GM12875 (cell line): ENCODE data around the gene ADAMTS4.

Source experiments
- H3K4me3 ChIP-seq: one replicate; pipeline ENCODE4 v1.5.1; 2011; ENCODE audit warnings: low read depth, low read length, control low read depth
- TF ChIP-seq, protein P1 (sequence below): IDR thresholded peaks from 2 replicates; pipeline ENCODE4 v1.5.1; 2011; ENCODE audit warnings: low read depth, mild to moderate bottlenecking, control low read depth, inconsistent platforms, low read length, moderate library complexity, borderline replicate concordance; ENCODE audit not compliant: insufficient read depth

Gene ADAMTS4, protein sequence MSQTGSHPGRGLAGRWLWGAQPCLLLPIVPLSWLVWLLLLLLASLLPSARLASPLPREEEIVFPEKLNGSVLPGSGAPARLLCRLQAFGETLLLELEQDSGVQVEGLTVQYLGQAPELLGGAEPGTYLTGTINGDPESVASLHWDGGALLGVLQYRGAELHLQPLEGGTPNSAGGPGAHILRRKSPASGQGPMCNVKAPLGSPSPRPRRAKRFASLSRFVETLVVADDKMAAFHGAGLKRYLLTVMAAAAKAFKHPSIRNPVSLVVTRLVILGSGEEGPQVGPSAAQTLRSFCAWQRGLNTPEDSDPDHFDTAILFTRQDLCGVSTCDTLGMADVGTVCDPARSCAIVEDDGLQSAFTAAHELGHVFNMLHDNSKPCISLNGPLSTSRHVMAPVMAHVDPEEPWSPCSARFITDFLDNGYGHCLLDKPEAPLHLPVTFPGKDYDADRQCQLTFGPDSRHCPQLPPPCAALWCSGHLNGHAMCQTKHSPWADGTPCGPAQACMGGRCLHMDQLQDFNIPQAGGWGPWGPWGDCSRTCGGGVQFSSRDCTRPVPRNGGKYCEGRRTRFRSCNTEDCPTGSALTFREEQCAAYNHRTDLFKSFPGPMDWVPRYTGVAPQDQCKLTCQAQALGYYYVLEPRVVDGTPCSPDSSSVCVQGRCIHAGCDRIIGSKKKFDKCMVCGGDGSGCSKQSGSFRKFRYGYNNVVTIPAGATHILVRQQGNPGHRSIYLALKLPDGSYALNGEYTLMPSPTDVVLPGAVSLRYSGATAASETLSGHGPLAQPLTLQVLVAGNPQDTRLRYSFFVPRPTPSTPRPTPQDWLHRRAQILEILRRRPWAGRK

DNA sequence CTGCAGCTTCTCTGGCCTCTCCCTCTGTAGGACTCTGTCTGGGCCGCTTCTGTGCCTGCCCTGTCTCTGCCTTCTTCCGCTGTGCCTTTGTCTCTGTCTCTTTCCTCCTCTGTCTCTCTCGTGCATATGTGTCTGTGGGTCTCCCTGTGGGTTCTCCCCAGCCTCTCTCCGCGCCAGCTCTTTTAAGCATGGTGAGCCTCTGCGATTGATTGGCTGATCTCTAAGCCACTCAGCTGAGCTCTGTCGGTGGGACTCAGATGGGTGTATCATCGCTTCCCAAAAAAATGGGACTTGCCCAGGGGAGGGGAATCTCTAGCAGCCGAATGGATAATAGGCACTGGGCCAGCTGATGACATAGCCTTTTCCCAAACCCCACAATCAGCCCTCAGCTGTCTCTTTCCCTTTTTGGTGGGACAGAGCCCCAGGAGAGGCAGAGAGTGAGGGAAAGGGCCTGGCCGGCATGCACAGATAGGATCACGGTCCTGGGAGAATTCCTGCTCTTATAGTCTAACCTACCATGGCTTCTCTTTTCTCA, at the start of gene ADAMTS4:
ADAMTS4 (minus strand) TSS at position 158 of the 535 bp plus-strand sequence. CDS start 427 bp downstream, outside the sequence.
- H3K4me3 ChIP-seq: no peak within 1 kb of the TSS
- TF ChIP-seq, protein P1, sequence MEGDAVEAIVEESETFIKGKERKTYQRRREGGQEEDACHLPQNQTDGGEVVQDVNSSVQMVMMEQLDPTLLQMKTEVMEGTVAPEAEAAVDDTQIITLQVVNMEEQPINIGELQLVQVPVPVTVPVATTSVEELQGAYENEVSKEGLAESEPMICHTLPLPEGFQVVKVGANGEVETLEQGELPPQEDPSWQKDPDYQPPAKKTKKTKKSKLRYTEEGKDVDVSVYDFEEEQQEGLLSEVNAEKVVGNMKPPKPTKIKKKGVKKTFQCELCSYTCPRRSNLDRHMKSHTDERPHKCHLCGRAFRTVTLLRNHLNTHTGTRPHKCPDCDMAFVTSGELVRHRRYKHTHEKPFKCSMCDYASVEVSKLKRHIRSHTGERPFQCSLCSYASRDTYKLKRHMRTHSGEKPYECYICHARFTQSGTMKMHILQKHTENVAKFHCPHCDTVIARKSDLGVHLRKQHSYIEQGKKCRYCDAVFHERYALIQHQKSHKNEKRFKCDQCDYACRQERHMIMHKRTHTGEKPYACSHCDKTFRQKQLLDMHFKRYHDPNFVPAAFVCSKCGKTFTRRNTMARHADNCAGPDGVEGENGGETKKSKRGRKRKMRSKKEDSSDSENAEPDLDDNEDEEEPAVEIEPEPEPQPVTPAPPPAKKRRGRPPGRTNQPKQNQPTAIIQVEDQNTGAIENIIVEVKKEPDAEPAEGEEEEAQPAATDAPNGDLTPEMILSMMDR: no peak

DNA sequence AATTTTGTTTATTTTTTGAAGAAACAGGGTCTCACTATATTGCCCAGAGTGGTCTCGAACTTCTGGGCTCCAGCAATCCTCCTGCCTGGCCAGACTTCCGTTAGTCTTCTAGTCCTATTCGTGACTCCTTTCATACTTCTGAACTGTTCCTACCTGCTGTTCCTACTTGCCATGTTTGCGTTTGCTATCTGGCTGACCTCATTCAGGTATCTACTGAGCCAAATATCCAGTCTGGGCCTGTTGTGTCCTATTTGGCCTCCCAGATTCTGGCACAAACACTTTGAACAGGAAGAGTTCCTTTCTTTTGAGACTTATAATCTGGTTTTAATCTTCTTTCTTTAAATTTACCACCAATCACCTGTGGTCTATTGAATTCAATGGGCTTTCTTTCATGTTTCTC, 46.0 kb upstream of the ADAMTS4 start:
- TF ChIP-seq, protein P1: no peak
- H3K4me3 ChIP-seq: no peak overlapping the region

DNA sequence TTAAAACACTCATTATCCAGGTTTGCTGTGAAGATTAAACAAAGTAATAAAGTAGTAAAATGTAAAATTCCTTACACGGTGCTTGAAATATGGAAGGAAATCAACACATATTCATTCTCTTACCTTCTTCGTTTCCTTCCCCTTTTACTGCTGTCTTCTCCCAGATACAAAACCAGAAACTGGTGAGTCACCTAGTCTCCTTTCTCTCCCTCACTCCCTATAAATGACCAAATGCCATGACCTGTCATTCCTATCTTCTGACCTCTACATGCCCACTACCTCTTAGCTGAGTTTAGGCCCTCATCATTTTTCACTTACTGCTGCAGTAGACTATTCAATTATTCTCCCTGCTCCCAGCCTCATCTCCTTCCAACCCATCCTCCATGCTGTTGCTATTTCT, 43.5 kb upstream of the ADAMTS4 start:
- no peak overlapping the region for H3K4me3 ChIP-seq
- TF ChIP-seq, protein P1: no peak

DNA sequence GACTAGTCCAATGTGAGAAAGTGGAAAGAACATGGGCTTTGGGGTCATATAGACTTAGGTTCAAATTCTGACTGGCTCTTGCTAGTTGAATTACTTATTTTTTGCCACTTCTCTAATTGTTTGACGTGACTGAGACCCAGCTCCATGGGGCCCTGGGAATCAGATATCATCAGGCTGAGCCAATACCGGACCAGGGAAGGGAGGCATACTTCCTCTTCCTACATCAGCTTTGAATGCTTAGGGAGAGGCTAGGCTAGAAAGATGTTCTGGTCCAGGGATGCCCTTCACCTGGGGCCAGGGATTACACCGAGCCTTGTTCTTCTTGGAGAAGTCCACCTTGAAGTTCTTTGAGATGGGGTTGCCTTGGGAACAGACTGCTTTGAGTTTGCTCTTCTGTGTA, 42.8 kb upstream of the ADAMTS4 start:
- TF ChIP-seq, protein P1: no peak
- no peak overlapping the region for H3K4me3 ChIP-seq

DNA sequence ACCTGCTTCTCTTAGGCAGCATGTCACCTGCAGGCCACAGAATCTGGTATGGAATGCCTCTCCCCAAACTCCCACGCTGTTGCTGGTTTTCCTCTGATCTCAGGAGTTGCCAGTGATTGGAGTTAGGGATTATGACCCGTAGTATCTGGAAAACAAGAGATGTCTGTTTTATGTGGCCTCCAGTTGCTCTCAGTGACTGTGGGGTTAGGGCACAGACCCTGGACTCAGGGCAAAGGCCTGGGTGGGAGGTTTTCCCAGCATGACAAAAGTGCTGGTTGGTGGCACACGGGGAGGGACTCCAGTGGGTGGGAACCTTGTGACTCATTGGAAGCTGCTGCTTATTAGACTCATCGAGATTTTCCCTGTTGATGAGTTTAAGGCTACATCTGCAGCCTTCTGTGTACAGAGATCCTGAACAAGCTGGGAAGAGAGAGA, 39.2 kb upstream of the ADAMTS4 start, which contains the start of gene NR1I3:
NR1I3 (minus strand) TSS at position 165 of the 435 bp plus-strand sequence. CDS start 1,638 bp downstream, outside the sequence.
- H3K4me3 ChIP-seq: no peak within 1 kb of the TSS

DNA sequence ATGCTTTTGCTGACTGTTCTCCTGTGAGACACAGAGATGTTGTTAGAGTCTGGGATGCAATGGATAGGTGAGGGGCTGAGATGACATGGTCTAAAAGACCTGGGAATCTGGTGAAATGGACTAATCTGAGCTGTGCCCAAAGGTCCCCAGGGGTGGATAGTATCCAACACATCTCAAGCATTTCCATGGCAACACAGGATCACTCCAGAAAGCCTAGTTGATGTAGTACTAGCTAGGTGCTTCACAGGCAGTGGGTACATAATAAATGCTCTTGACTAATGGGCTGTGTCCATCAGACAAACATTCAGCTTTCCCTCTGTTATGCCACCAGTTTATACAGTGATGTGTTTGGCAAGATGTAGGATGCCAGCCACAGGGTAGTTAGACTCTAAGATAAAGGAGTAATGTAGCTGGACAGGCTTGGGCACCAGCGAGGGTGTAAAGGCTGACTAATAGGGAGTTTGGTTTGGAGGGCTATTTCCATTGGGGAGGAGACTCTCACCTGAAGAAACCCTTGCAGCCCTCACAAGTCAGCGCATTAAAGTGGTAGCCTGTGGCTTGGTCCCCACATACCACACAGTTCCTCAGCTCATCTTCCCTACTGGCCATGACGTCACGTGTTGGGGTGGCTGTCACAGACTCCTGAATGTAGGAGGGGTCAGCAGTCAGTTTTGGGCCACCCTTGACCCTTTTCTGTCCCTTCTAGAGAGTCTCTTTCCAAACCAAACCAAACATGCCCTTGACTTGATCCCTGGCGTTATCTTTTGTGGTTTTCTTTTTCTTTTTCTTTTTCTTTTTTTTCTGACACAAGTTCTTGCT, 37.3 kb upstream of the ADAMTS4 start:
- H3K4me3 ChIP-seq: no peak overlapping the region
- TF ChIP-seq, protein P1: no peak

More for the DNA sequence above, 39.2 kb upstream of the ADAMTS4 start, which contains the start of gene NR1I3:
- TF ChIP-seq, protein P1: no peak
